K562 (cell line): ENCODE results near the gene ULBP1. TPM values are rescaled to one million over a fixed set of nuclear protein-coding genes. Genes with fewer than 3 reads are reported as not detected.

ENCODE experiments used
- ATAC-seq: fragments of 200-7000 bp; cut with Tn5 transposase; 3 replicates; pipeline ENCODE4 v1.9.1; 2020; ENCODE audit warnings: moderate library complexity
- BruUV-seq: library from RNA; stranded (reverse); fragments of 400-500 nt; replicated peaks from 2 replicates; lab custom pipeline; 2021; lab: Mats Ljungman, UMichigan
- CTCF ChIA-PET: fragments of 300-600 bp; formaldehyde crosslinking; extraction: SDS; loops from one replicate; lab custom pipeline; 2021; ENCODE audit warnings: low intra/inter-chr PET ratio; lab: Yijun Ruan, JAX
- POLR2A ChIA-PET: fragments of 300-600, 350-650 bp; sonication (Branson Sonifier 250); formaldehyde crosslinking; extraction: SDS; loops from one replicate; lab custom pipeline; 2021; ENCODE audit warnings: antibody characterized with exemption, inconsistent platforms; lab: Yijun Ruan, JAX
- DNase-seq, 4 experiments: peaks; one replicate each; pipeline versions ENCODE4 v3.0.0 to v3.0.0-alpha.2; 2011 to 2018; ENCODE audit warnings: low spot score in 3 of 4, mixed read lengths in 3 of 4; ENCODE audit errors: extremely low read depth in 1 of 4
- FAIRE-seq: peaks from 2 replicates; lab custom pipeline; 2011; peaks lifted over from hg19 to GRCh38; lab: Jason Lieb, UNC
- H2AFZ ChIP-seq: 2 replicates; pipeline ENCODE4 v1.6.0; 2011; ENCODE audit warnings: low read depth, low read length, control low read depth, inconsistent platforms
- H3K27ac ChIP-seq: fragments of 200-600 bp; 3 replicates; pipeline ENCODE4 v1.8.0; 2011; ENCODE audit warnings: low read depth, mild to moderate bottlenecking, control low read depth, inconsistent platforms, low read length, moderate library complexity, mixed read lengths; ENCODE audit errors: extremely low read depth
- H3K27me3 ChIP-seq, 2 experiments: fragments of 300-600 bp in 1 of 2; 2 replicates in 1 of 2; 3 replicates in 1 of 2; pipeline versions ENCODE4 v1.6.0 to v1.8.0; 2011; ENCODE audit warnings: inconsistent platforms in 2 of 2, low read length in 2 of 2, mild to moderate bottlenecking in 1 of 2, mixed read lengths in 1 of 2, moderate library complexity in 1 of 2; ENCODE audit not compliant: control insufficient read depth in 2 of 2, insufficient read depth in 2 of 2
- H3K36me3 ChIP-seq: fragments of 300-600 bp; 3 replicates; pipeline ENCODE4 v1.8.0; 2011; ENCODE audit warnings: mild to moderate bottlenecking, low read length, inconsistent platforms; ENCODE audit not compliant: control insufficient read depth, insufficient read depth
- H3K4me1 ChIP-seq, 2 experiments: fragments of 200-600 bp in 1 of 2; replicated peaks in 1 of 2; 2 replicates in 1 of 2; 3 replicates in 1 of 2; pipeline versions ENCODE4 v1.5.1 to v1.8.0; 2011; ENCODE audit warnings: inconsistent platforms in 2 of 2, low read length in 2 of 2, mild to moderate bottlenecking in 1 of 2, mixed read lengths in 1 of 2, moderate library complexity in 1 of 2; ENCODE audit not compliant: control insufficient read depth in 2 of 2, insufficient read depth in 2 of 2
- H3K4me2 ChIP-seq: 2 replicates; pipeline ENCODE4 v1.6.1; 2011; ENCODE audit warnings: low read length, control low read depth, inconsistent platforms, mixed read lengths; ENCODE audit not compliant: insufficient read depth
- H3K4me3 ChIP-seq: fragments of 200-600 bp; sonication (generic), shearing (Covaris generic); 2 replicates; pipeline ENCODE4 v1.5.1; 2016; ENCODE audit warnings: control low read depth, inconsistent platforms
- H3K79me2 ChIP-seq: fragments of 200-600 bp; 3 replicates; pipeline ENCODE4 v1.8.0; 2011; ENCODE audit warnings: low read length, inconsistent platforms; ENCODE audit not compliant: control insufficient read depth, insufficient read depth
- H3K9ac ChIP-seq, 2 experiments: 2 replicates each; pipeline versions ENCODE4 v1.6.0 to v1.6.1; 2011; ENCODE audit warnings: low read depth in 2 of 2, low read length in 2 of 2, control low read depth in 1 of 2, inconsistent platforms in 1 of 2, mild to moderate bottlenecking in 1 of 2, mixed read lengths in 1 of 2; ENCODE audit not compliant: insufficient read depth in 1 of 2
- H3K9me1 ChIP-seq: one replicate; pipeline ENCODE4 v1.6.0; 2011; ENCODE audit warnings: inconsistent platforms, mild to moderate bottlenecking, low read length, moderate library complexity; ENCODE audit not compliant: control insufficient read depth, insufficient read depth
- H3K9me3 ChIP-seq: replicated peaks from 2 replicates; pipeline ENCODE4 v1.5.1; 2011; ENCODE audit warnings: low read depth, low read length, inconsistent platforms; ENCODE audit not compliant: control insufficient read depth, insufficient read depth
- H4K20me1 ChIP-seq: replicated peaks from 2 replicates; pipeline ENCODE4 v1.6.1; 2011; ENCODE audit warnings: low read length, inconsistent platforms, mixed read lengths; ENCODE audit not compliant: control insufficient read depth, insufficient read depth
- BHLHE40 ChIP-seq: IDR thresholded peaks from 2 replicates; pipeline ENCODE4 v1.6.1; 2011; ENCODE audit warnings: low read length, improper control_type of control experiment
- DACH1 ChIP-seq: fragments of 450-650 bp; IDR thresholded peaks from 2 replicates; pipeline ENCODE4 v1.6.1; 2018; ENCODE audit not compliant: partially characterized antibody
- HDAC6 ChIP-seq: IDR thresholded peaks from 2 replicates; pipeline ENCODE4 v1.6.1; 2012; ENCODE audit warnings: low read depth, mild to moderate bottlenecking, control low read depth, inconsistent platforms, low read length, moderate library complexity
- NCOR1 ChIP-seq: fragments of 450-650 bp; IDR thresholded peaks from 2 replicates; pipeline ENCODE4 v1.6.1; 2016; ENCODE audit warnings: mild to moderate bottlenecking, moderate library complexity
- NRF1 ChIP-seq, 2 experiments: fragments of 450-650 bp; IDR thresholded peaks in 1 of 2; conservative IDR thresholded peaks in 1 of 2; 2 replicates each; pipeline ENCODE4 v1.6.1; 2014; ENCODE audit warnings: mild to moderate bottlenecking in 2 of 2
- SETDB1 ChIP-seq: IDR thresholded peaks from one replicate; pipeline ENCODE4 v1.6.1; 2012; ENCODE audit warnings: low read length, control low read depth, inconsistent platforms
- SPI1 ChIP-seq: IDR thresholded peaks from 2 replicates; pipeline ENCODE4 v1.6.1; 2011; ENCODE audit warnings: low read depth, low read length, control low read depth, borderline replicate concordance
- ZSCAN29 ChIP-seq: fragments of 450-650 bp; IDR thresholded peaks from 2 replicates; pipeline ENCODE4 v1.6.1; 2017
- WGBS: fragments of 100-300 bp; shearing (Covaris generic); methylation state at CpG from one replicate; pipeline ENCODE4 v1.1.6; 2016; ENCODE audit warnings: low coverage, mixed read lengths; ENCODE audit not compliant: insufficient coverage; ENCODE audit errors: missing lambda C conversion rate; 5-methylcytosine and 5-hydroxymethylcytosine counted together
- in situ Hi-C: fragments of 300-500 bp; cut with MboI; formaldehyde crosslinking; loops from 4 replicates; pipeline ENCODE4 v1.15.0; 2018; ENCODE audit warnings: inconsistent platforms, mixed read lengths
- intact Hi-C: fragments of 100-400 bp; cut with micrococcal nuclease; formaldehyde crosslinking; loops from 2 replicates; pipeline ENCODE4 v1.14.2; 2022
- polyA plus RNA-seq, 8 experiments: library from polyadenylated mRNA; depleted of rRNA in 4 of 8; stranded (reverse) in 5 of 8; unstranded in 3 of 8; fragments of >200 nt; fragmentation: Nextera tagmentation in 2 of 8; fragmentation: Illumina TruSeq in 1 of 8; extraction: Ambion mirVana in 2 of 8; extraction: Trizol in 1 of 8; gene quantifications; 2 replicates each; pipeline versions ENCODE4 v1.2.1 to v1.2.3, GENCODE V29; 2011 to 2014; ENCODE audit warnings: inconsistent platforms in 1 of 8, missing spikeins in 1 of 8
- total RNA-seq, 7 experiments: library from RNA; depleted of rRNA in 6 of 7; stranded (reverse); fragments of >200 nt in 6 of 7; fragmentation: Illumina TruSeq in 2 of 7; extraction: Trizol in 2 of 7; gene quantifications; 2 replicates each; pipeline versions ENCODE4 v1.2.1 to v1.2.3, GENCODE V29; 2011 to 2021; ENCODE audit warnings: low replicate concordance in 1 of 7
- TF ChIP-seq, protein P1 (sequence below): sonication (generic); formaldehyde crosslinking; IDR thresholded peaks from 2 replicates; pipeline ENCODE4 v1.8.0; 2023; ENCODE audit warnings: mild to moderate bottlenecking, missing genetic modification reagents
- TF ChIP-seq, protein P2 (sequence below), 2 experiments: fragments of 450-650 bp in 1 of 2; IDR thresholded peaks; 2 replicates each; pipeline ENCODE4 v1.6.1; 2011 to 2017; ENCODE audit warnings: low read depth in 2 of 2, antibody characterized with exemption in 1 of 2, borderline replicate concordance in 1 of 2, low read length in 1 of 2, mild to moderate bottlenecking in 1 of 2, mixed read lengths in 1 of 2; ENCODE audit not compliant: control insufficient read depth in 1 of 2

ULBP1 gene
- total and polyA plus RNA-seq, 9 of the 15 experiments (the other 6 are each of a cell fraction or from before 2014, with no cell fraction given) = 0.33 to 6.0 (median 2.5) TPM

- H3K4me3 ChIP-seq = 0 out of 2 replicates have a peak within 1 kb of the TSS, but pooled peaks have one; percentile 2
- peak; percentile 74 to 93 (median 89) for DNase-seq
- POLR2A ChIA-PET = interaction anchor here (0.7 kb wide), 2 partner anchors 8 to 859 kb away, joined by 3 read pairs; no protein-coding TSS in a partner anchor
- H2AFZ ChIP-seq = peak within 1 kb of the TSS; percentile 54
- CTCF ChIA-PET = no interaction called here
- WGBS = 11% methylated on average over 33 of the region's 40 CpGs
- peaks cover 13 to 63% of the 10 kb centered on the region in 2 experiments; a peak in 4 of 5 replicates for H3K27me3 ChIP-seq
- no peaks in the 10 kb centered on the region for H3K79me2 ChIP-seq
- H3K36me3 ChIP-seq = no peaks in the 10 kb centered on the region
- peaks cover 4% of the 10 kb centered on the region; the same call in 1 of the 2 replicates for H4K20me1 ChIP-seq
- in situ Hi-C loops = loop anchor here (5.0 to 25.0 kb wide), 3 partner anchors 80 to 885 kb away; no protein-coding TSS in a partner anchor
- H3K4me2 ChIP-seq = peak within 1 kb of the TSS; percentile 56
- H3K9ac ChIP-seq = peak within 1 kb of the TSS in 1 of 2 experiments; percentile 19; a peak in 1 of 4 replicates
- peak; percentile 80 for ATAC-seq
- H3K4me1 ChIP-seq = peaks cover 0 to 26% of the 10 kb centered on the region in 2 experiments; a peak in 3 of 5 replicates
- intact Hi-C loops = no loop called here
- no peaks in the 10 kb centered on the region for H3K9me1 ChIP-seq
- no TSS peak for BruUV-seq
- H3K9me3 ChIP-seq = no peaks in the 10 kb centered on the region
- FAIRE-seq = peak; percentile 80
- H3K27ac ChIP-seq = no peak within 1 kb of the TSS
- TF ChIP-seq SPI1 (peak; percentile 74), NCOR1 (no peak), DACH1 (no peak), SETDB1 (no peak), ZSCAN29 (no peak), NRF1 (conservative IDR thresholded peaks at IDR 0.05 in 1 of 2, IDR thresholded peaks at IDR 0.05 in 1 of 2) (peak; percentile 80 to 84), HDAC6 (no peak), BHLHE40 (no peak)
- TF ChIP-seq, protein P1, sequence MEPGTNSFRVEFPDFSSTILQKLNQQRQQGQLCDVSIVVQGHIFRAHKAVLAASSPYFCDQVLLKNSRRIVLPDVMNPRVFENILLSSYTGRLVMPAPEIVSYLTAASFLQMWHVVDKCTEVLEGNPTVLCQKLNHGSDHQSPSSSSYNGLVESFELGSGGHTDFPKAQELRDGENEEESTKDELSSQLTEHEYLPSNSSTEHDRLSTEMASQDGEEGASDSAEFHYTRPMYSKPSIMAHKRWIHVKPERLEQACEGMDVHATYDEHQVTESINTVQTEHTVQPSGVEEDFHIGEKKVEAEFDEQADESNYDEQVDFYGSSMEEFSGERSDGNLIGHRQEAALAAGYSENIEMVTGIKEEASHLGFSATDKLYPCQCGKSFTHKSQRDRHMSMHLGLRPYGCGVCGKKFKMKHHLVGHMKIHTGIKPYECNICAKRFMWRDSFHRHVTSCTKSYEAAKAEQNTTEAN = no peak
- TF ChIP-seq, protein P2, sequence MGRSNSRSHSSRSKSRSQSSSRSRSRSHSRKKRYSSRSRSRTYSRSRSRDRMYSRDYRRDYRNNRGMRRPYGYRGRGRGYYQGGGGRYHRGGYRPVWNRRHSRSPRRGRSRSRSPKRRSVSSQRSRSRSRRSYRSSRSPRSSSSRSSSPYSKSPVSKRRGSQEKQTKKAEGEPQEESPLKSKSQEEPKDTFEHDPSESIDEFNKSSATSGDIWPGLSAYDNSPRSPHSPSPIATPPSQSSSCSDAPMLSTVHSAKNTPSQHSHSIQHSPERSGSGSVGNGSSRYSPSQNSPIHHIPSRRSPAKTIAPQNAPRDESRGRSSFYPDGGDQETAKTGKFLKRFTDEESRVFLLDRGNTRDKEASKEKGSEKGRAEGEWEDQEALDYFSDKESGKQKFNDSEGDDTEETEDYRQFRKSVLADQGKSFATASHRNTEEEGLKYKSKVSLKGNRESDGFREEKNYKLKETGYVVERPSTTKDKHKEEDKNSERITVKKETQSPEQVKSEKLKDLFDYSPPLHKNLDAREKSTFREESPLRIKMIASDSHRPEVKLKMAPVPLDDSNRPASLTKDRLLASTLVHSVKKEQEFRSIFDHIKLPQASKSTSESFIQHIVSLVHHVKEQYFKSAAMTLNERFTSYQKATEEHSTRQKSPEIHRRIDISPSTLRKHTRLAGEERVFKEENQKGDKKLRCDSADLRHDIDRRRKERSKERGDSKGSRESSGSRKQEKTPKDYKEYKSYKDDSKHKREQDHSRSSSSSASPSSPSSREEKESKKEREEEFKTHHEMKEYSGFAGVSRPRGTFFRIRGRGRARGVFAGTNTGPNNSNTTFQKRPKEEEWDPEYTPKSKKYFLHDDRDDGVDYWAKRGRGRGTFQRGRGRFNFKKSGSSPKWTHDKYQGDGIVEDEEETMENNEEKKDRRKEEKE (IDR thresholded peaks at IDR 0.05; ENCODE audit: borderline replicate concordance in 1 of 2, control insufficient read depth in 1 of 2, low read depth in 2 of 2, low read length in 1 of 2) = no peak
These were observed 41.0 kb upstream of the ULBP1 start, which contains the start of gene RAET1G for GRCh38 chr6:149922642-149923326. Gene RAET1G, minus strand, starts transcription at chr6:149923121. Its CDS starts 111 bp downstream, at chr6:149923010.
